ENCODE results near the gene CD207.

- TF ChIP-seq CTCF (IDR thresholded peaks at IDR 0.05 in 4 of 5, conservative IDR thresholded peaks at IDR 0.05 in 1 of 5) (no peak), POLR2A (IDR thresholded peaks at IDR 0.05) (no peak)
Measured at GRCh38 chr2:70801607-70802263, 33.9 kb downstream of the CD207 start.

All from gastrocnemius medialis (tissue), 4 donors.